Measurements from ENCODE around the gene F7. TPM values are rescaled to one million over a fixed set of nuclear protein-coding genes. Genes with fewer than 3 reads are reported as not detected.

F7 gene
- total and polyA plus RNA-seq, 2 of the 4 experiments (the other 2 are of a cell fraction): under 0.01 to 0.07 TPM

DNA sequence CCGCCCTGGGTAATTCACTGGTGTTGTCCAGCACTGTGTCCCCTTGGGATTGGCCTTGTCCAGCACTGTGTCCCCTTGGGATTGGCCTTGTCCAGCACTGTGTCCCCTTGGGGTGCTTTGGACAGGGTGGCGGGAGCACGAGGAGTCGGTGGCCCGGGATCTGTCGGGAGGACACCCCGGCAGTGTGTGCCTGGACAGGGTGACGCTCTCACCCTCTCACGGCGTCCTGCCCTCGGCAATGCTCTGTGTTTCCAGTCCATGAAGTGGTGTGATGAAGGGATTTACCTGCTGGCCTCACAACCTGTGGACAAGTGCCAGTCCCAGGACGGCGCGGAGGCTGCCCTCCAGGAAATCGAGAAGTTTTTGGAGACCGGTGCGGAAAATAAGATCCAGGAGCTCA lies 29.9 kb upstream of the F7 start:
- CTCF ChIA-PET: no interaction called here
- H3K27ac ChIP-seq (ENCODE audit: insufficient read depth, low read length): no peak overlapping the region
- 93% methylated on average over 9 of the region's 17 CpGs; no CpG with 5 or more reads in 1 of the 2 experiments for WGBS, 2 experiments (ENCODE audit: extremely low coverage in 2 of 2, insufficient read length in 1 of 2)

More for the DNA sequence above, 29.9 kb upstream of the F7 start:
- no TSS peak for BruUV-seq (replicated peaks)
- Histone ChIP-seq H3K9ac (ENCODE audit: low read depth, low read length) (no peak overlapping the region), H2BK15ac (ENCODE audit: low read depth, low read length) (no peak overlapping the region), H3K56ac (ENCODE audit: extremely low read depth, insufficient read depth, low read length) (no peak overlapping the region), H3K36me3 (ENCODE audit: control insufficient read depth, insufficient read depth, low read length) (no peaks in the 10 kb centered on the region), H3K79me1 (ENCODE audit: low read depth in 1 of 2, low read length in 2 of 2) (no peaks in the 10 kb centered on the region), H2BK5ac (ENCODE audit: low read depth, low read length, poor library complexity, severe bottlenecking) (no peak overlapping the region), H3K9me3 (ENCODE audit: control insufficient read depth, insufficient read depth, low read length) (no peaks in the 10 kb centered on the region), H3K18ac (ENCODE audit: low read depth, low read length) (no peak overlapping the region), H2BK120ac (ENCODE audit: low read depth, low read length) (no peak overlapping the region), H3K9me1 (ENCODE audit: insufficient read depth, low read length) (no peaks in the 10 kb centered on the region), H4K91ac (ENCODE audit: insufficient read depth, low read depth, low read length) (no peak overlapping the region), H3K4me3 (ENCODE audit: insufficient read depth, low read depth, low read length) (no peak overlapping the region), H3K4me1 (ENCODE audit: control insufficient read depth, insufficient read depth, low read length) (no peaks in the 10 kb centered on the region; the same call in 1 of the 2 replicates), H2BK20ac (ENCODE audit: low read depth, low read length) (no peak overlapping the region), H4K20me1 (ENCODE audit: insufficient read depth, low read length) (no peaks in the 10 kb centered on the region), H3K27me3 (ENCODE audit: control insufficient read depth, insufficient read depth, low read length) (peaks cover 22% of the 10 kb centered on the region), H2AK5ac (ENCODE audit: low read depth, low read length) (no peak overlapping the region), H3K14ac (replicated peaks; ENCODE audit: low read depth, low read length) (no peak overlapping the region), H2AK9ac (replicated peaks; ENCODE audit: low read depth, low read length, poor library complexity) (no peak overlapping the region), H2AFZ (replicated peaks; ENCODE audit: low read length, poor library complexity) (peak overlapping the region; percentile 14), H4K5ac (ENCODE audit: low read depth, low read length) (no peak overlapping the region), H4K8ac (ENCODE audit: low read depth in 2 of 2, low read length in 2 of 2) (no peak overlapping the region), H3K23ac (ENCODE audit: low read depth, low read length) (no peak overlapping the region), H3K4me2 (ENCODE audit: low read depth, low read length) (no peak overlapping the region), H3K4ac (ENCODE audit: low read depth, low read length) (no peak overlapping the region)
- POLR2A ChIA-PET (ENCODE audit: unreplicated experiment): no interaction called here
- in situ Hi-C loops (cut with MboI; ENCODE audit: low sequenced_read_pairs): no loop called here
- DNase-seq: no peak
- ATAC-seq (ENCODE audit: low read depth): no peak
- dilution Hi-C loops (cut with HindIII; ENCODE audit: low sequenced_read_pairs, unreplicated experiment): no loop called here
- TF ChIP-seq NFE2L2 (IDR thresholded peaks at IDR 0.05; ENCODE audit: low read depth, low read length): no peak
- no peak for TF ChIP-seq BHLHE40 (IDR thresholded peaks at IDR 0.05; ENCODE audit: low read depth, low read length)
- no peak for TF ChIP-seq CEBPB (IDR thresholded peaks at IDR 0.05; ENCODE audit: low read depth, low read length)
- no peak for TF ChIP-seq POLR2A (IDR thresholded peaks at IDR 0.05; ENCODE audit: low read depth, low read length)
- no peak for TF ChIP-seq MXI1 (IDR thresholded peaks at IDR 0.05; ENCODE audit: borderline replicate concordance, low read depth, low read length)
- TF ChIP-seq MAZ (IDR thresholded peaks at IDR 0.05; ENCODE audit: borderline replicate concordance, low read depth, low read length): no peak
- no peak for TF ChIP-seq FOS (IDR thresholded peaks at IDR 0.05; ENCODE audit: low read depth, low read length)
- TF ChIP-seq RCOR1 (IDR thresholded peaks at IDR 0.05; ENCODE audit: insufficient replicate concordance, low read length): no peak
- TF ChIP-seq ELK1 (IDR thresholded peaks at IDR 0.05; ENCODE audit: borderline replicate concordance, low read depth, low read length): no peak
- TF ChIP-seq MAFK (IDR thresholded peaks at IDR 0.05; ENCODE audit: low read depth, low read length): no peak
- no peak for TF ChIP-seq CTCF (conservative IDR thresholded peaks at IDR 0.05; ENCODE audit: low read depth, low read length)
- TF ChIP-seq SMC3 (IDR thresholded peaks at IDR 0.05; ENCODE audit: low read depth, low read length): no peak
- TF ChIP-seq CHD1 (IDR thresholded peaks at IDR 0.05; ENCODE audit: low read depth, low read length): no peak
- TF ChIP-seq USF2 (IDR thresholded peaks at IDR 0.05; ENCODE audit: low read depth, low read length): no peak
- TF ChIP-seq RAD21 (IDR thresholded peaks at IDR 0.05; ENCODE audit: low read length): no peak
- no peak for TF ChIP-seq RFX5 (IDR thresholded peaks at IDR 0.05; ENCODE audit: low read depth, low read length)
- intact Hi-C loops (cut with micrococcal nuclease): no loop called here
